ENCODE results near the gene CDH11. TPM values are rescaled to one million over a fixed set of nuclear protein-coding genes. Genes with fewer than 3 reads are reported as not detected.

Gene CDH11
- total and polyA plus RNA-seq, 4 donors: 0.72 to 5.3 (median 1.9) TPM

DNA sequence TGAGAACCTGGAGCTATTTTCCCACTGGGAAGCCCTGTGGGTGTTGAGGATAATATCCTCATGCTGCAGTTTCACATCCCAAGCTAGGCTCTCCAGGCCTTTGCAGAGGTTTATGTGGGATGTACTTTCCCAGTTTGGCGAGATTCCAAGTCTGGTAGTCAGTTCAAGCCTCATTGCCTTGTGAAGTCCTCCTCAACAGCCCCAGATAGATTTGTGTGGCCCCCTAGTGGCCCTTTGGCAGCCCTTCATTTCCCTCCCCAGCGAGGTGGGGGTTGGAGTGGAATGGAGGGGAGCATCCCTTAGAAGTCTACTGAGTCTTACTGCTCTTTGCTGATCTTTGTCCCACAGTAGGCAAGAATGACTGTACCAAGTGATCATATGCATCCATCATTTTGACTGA, 137.9 kb downstream of the CDH11 start:
- no peaks in the 10 kb centered on the region for H3K27me3 ChIP-seq (ENCODE audit: control insufficient read depth in 4 of 4, insufficient read depth in 4 of 4, low read length in 3 of 4)
- H3K9ac ChIP-seq (ENCODE audit: low read depth in 1 of 2, low read length in 2 of 2): no peak overlapping the region
- no peaks in the 10 kb centered on the region for H3K36me3 ChIP-seq (ENCODE audit: control insufficient read depth in 4 of 4, insufficient read depth in 3 of 4, low read depth in 1 of 4, low read length in 3 of 4)
- H3K9me3 ChIP-seq (ENCODE audit: control insufficient read depth in 4 of 4, low read length in 3 of 4): no peaks in the 10 kb centered on the region
- 24% methylated on average over 2 of the region's 2 CpGs for WGBS
- no peaks in the 10 kb centered on the region for H3K4me1 ChIP-seq (ENCODE audit: control insufficient read depth in 4 of 4, insufficient read depth in 4 of 4, low read length in 3 of 4)
- no peak for DNase-seq (ENCODE audit: low spot score)
- no peak overlapping the region for H3K4me3 ChIP-seq (ENCODE audit: low read depth in 1 of 3, low read length in 3 of 3)
- no peak overlapping the region for H3K27ac ChIP-seq (ENCODE audit: low read depth in 1 of 2, low read length in 2 of 2)
- TF ChIP-seq RAD21 (IDR thresholded peaks at IDR 0.05) (peak; percentile 13 to 31), SP1 (IDR thresholded peaks at IDR 0.05) (no peak)
- TF ChIP-seq, protein P1, sequence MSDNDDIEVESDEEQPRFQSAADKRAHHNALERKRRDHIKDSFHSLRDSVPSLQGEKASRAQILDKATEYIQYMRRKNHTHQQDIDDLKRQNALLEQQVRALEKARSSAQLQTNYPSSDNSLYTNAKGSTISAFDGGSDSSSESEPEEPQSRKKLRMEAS (IDR thresholded peaks at IDR 0.05): no peak

DNA sequence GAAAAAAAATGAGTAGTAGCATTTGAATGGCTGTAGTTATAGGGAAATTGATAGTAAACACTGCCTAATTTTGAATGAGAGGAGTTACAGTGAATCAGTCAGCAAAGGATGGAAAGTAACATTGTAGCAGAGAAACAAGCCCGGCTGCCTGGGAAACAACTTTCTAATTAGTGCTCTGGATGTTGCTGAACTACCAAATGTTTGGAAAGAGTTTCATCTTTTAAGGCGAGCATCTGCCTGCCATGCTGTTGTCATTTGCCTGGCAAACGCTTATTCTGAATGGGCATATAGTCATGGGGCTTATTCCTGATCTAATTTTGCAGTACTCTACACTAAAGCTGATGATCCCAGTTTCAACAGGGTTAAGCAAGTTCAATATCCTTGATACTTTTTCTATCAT, 138.6 kb downstream of the CDH11 start:
- WGBS: 71% methylated on average over 3 of the region's 3 CpGs
- TF ChIP-seq RXRA (IDR thresholded peaks at IDR 0.05) (no peak), YY1 (IDR thresholded peaks at IDR 0.05) (no peak), EGR1 (IDR thresholded peaks at IDR 0.05; ENCODE audit: low read depth in 2 of 2) (no peak), HNF4A (conservative IDR thresholded peaks at IDR 0.05) (no peak), GABPA (IDR thresholded peaks at IDR 0.05 in 1 of 2, conservative IDR thresholded peaks at IDR 0.05 in 1 of 2) (no peak), HNF4G (IDR thresholded peaks at IDR 0.05) (no peak), RAD21 (IDR thresholded peaks at IDR 0.05) (no peak), SP1 (IDR thresholded peaks at IDR 0.05) (no peak), FOXA1 (IDR thresholded peaks at IDR 0.05) (no peak)
- TF ChIP-seq, protein P2, sequence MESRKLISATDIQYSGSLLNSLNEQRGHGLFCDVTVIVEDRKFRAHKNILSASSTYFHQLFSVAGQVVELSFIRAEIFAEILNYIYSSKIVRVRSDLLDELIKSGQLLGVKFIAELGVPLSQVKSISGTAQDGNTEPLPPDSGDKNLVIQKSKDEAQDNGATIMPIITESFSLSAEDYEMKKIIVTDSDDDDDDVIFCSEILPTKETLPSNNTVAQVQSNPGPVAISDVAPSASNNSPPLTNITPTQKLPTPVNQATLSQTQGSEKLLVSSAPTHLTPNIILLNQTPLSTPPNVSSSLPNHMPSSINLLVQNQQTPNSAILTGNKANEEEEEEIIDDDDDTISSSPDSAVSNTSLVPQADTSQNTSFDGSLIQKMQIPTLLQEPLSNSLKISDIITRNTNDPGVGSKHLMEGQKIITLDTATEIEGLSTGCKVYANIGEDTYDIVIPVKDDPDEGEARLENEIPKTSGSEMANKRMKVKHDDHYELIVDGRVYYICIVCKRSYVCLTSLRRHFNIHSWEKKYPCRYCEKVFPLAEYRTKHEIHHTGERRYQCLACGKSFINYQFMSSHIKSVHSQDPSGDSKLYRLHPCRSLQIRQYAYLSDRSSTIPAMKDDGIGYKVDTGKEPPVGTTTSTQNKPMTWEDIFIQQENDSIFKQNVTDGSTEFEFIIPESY (IDR thresholded peaks at IDR 0.05): no peak
- TF ChIP-seq, protein P3, sequence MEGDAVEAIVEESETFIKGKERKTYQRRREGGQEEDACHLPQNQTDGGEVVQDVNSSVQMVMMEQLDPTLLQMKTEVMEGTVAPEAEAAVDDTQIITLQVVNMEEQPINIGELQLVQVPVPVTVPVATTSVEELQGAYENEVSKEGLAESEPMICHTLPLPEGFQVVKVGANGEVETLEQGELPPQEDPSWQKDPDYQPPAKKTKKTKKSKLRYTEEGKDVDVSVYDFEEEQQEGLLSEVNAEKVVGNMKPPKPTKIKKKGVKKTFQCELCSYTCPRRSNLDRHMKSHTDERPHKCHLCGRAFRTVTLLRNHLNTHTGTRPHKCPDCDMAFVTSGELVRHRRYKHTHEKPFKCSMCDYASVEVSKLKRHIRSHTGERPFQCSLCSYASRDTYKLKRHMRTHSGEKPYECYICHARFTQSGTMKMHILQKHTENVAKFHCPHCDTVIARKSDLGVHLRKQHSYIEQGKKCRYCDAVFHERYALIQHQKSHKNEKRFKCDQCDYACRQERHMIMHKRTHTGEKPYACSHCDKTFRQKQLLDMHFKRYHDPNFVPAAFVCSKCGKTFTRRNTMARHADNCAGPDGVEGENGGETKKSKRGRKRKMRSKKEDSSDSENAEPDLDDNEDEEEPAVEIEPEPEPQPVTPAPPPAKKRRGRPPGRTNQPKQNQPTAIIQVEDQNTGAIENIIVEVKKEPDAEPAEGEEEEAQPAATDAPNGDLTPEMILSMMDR (IDR thresholded peaks at IDR 0.05; ENCODE audit: low read depth, low read length, missing input control): no peak

DNA sequence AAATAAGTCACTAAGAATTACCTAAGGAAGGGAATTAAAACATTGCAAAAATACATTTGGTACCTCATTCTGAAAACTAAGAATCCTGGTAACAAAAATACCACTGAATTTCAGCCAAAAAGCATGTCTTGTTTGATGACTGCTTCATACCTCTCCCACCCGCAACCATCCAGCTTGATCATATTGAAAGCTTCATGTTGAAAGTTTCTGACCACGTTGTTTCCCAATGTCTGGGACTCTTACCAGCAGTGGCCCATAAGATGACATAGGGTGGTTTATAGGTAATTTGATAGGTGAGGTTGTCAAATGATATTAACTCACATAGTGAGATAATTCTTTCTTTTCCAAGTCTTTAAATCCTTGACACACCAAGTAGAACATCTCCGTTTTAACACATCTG, 139.3 kb downstream of the CDH11 start:
- Histone ChIP-seq H3K9me3 (ENCODE audit: control insufficient read depth in 4 of 4, low read length in 3 of 4) (no peaks in the 10 kb centered on the region), H3K4me3 (ENCODE audit: low read depth in 1 of 3, low read length in 3 of 3) (no peak overlapping the region), H3K36me3 (ENCODE audit: control insufficient read depth in 4 of 4, insufficient read depth in 3 of 4, low read depth in 1 of 4, low read length in 3 of 4) (no peaks in the 10 kb centered on the region), H3K4me1 (ENCODE audit: control insufficient read depth in 4 of 4, insufficient read depth in 4 of 4, low read length in 3 of 4) (no peaks in the 10 kb centered on the region), H3K27ac (ENCODE audit: low read depth in 1 of 2, low read length in 2 of 2) (no peak overlapping the region), H3K9ac (ENCODE audit: low read depth in 1 of 2, low read length in 2 of 2) (no peak overlapping the region), H3K27me3 (ENCODE audit: control insufficient read depth in 4 of 4, insufficient read depth in 4 of 4, low read length in 3 of 4) (no peaks in the 10 kb centered on the region)
- 85% methylated on average over 3 of the region's 3 CpGs for WGBS
- DNase-seq (ENCODE audit: low spot score): no peak
- TF ChIP-seq, protein P4, sequence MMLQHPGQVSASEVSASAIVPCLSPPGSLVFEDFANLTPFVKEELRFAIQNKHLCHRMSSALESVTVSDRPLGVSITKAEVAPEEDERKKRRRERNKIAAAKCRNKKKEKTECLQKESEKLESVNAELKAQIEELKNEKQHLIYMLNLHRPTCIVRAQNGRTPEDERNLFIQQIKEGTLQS (IDR thresholded peaks at IDR 0.05): no peak
- TF ChIP-seq, protein P2 (IDR thresholded peaks at IDR 0.05): no peak
- TF ChIP-seq NR2F2 (IDR thresholded peaks at IDR 0.05): no peak
- no peak for TF ChIP-seq GABPA (IDR thresholded peaks at IDR 0.05 in 1 of 2, conservative IDR thresholded peaks at IDR 0.05 in 1 of 2)
- no peak for TF ChIP-seq HNF4G (IDR thresholded peaks at IDR 0.05)
- TF ChIP-seq, protein P5, sequence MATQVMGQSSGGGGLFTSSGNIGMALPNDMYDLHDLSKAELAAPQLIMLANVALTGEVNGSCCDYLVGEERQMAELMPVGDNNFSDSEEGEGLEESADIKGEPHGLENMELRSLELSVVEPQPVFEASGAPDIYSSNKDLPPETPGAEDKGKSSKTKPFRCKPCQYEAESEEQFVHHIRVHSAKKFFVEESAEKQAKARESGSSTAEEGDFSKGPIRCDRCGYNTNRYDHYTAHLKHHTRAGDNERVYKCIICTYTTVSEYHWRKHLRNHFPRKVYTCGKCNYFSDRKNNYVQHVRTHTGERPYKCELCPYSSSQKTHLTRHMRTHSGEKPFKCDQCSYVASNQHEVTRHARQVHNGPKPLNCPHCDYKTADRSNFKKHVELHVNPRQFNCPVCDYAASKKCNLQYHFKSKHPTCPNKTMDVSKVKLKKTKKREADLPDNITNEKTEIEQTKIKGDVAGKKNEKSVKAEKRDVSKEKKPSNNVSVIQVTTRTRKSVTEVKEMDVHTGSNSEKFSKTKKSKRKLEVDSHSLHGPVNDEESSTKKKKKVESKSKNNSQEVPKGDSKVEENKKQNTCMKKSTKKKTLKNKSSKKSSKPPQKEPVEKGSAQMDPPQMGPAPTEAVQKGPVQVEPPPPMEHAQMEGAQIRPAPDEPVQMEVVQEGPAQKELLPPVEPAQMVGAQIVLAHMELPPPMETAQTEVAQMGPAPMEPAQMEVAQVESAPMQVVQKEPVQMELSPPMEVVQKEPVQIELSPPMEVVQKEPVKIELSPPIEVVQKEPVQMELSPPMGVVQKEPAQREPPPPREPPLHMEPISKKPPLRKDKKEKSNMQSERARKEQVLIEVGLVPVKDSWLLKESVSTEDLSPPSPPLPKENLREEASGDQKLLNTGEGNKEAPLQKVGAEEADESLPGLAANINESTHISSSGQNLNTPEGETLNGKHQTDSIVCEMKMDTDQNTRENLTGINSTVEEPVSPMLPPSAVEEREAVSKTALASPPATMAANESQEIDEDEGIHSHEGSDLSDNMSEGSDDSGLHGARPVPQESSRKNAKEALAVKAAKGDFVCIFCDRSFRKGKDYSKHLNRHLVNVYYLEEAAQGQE (IDR thresholded peaks at IDR 0.05): no peak
- TF ChIP-seq, protein P3 (IDR thresholded peaks at IDR 0.05; ENCODE audit: low read depth, low read length, missing input control): no peak

More for the DNA sequence above, 138.6 kb downstream of the CDH11 start:
- Histone ChIP-seq H3K27ac (ENCODE audit: low read depth in 1 of 2, low read length in 2 of 2) (no peak overlapping the region), H3K27me3 (ENCODE audit: control insufficient read depth in 4 of 4, insufficient read depth in 4 of 4, low read length in 3 of 4) (no peaks in the 10 kb centered on the region), H3K4me1 (ENCODE audit: control insufficient read depth in 4 of 4, insufficient read depth in 4 of 4, low read length in 3 of 4) (no peaks in the 10 kb centered on the region), H3K9ac (ENCODE audit: low read depth in 1 of 2, low read length in 2 of 2) (no peak overlapping the region), H3K9me3 (ENCODE audit: control insufficient read depth in 4 of 4, low read length in 3 of 4) (no peaks in the 10 kb centered on the region), H3K4me3 (ENCODE audit: low read depth in 1 of 3, low read length in 3 of 3) (no peak overlapping the region), H3K36me3 (ENCODE audit: control insufficient read depth in 4 of 4, insufficient read depth in 3 of 4, low read depth in 1 of 4, low read length in 3 of 4) (no peaks in the 10 kb centered on the region)
- DNase-seq (ENCODE audit: low spot score): no peak

Measured in liver (tissue), 9 donors.